Pancreas (tissue), 10 donors: ENCODE measurements around the gene SNX24. TPM values are rescaled to one million over a fixed set of nuclear protein-coding genes. Genes with fewer than 3 reads are reported as not detected.
"Not testable (repeated sequence)": the region's sequence is repeated elsewhere in the genome, so short reads cannot be mapped to it uniquely, and the experiment has no call there.

Source experiments
- ATAC-seq, 4 donors: fragments of 200-7000 bp; cut with Tn5 transposase; one replicate each; pipeline versions ENCODE4 v1.8.0 to v1.9.1; 2020; ENCODE audit warnings: mild to moderate bottlenecking in 4 of 4, moderate library complexity in 4 of 4
- DNase-seq, 6 donors: peaks; one replicate each; pipeline ENCODE4 v3.0.0-alpha.2; 2020
- FAIRE-seq: peaks from 2 replicates; lab custom pipeline; 2012; peaks lifted over from hg19 to GRCh38; lab: Jason Lieb, UNC
- H3K27ac ChIP-seq, 4 donors: fragments of 200-600 bp; sonication (generic); 1 replicate in 3 of 4; 2 replicates in 1 of 4; pipeline versions ENCODE4 v1.5.0 to v1.8.0; 2020
- H3K27me3 ChIP-seq, 4 donors: fragments of 200-600 bp; one replicate each; pipeline ENCODE4 v1.8.0; 2021
- H3K36me3 ChIP-seq, 3 donors: fragments of 200-600 bp; sonication (generic) in 1 of 3; one replicate each; pipeline versions ENCODE4 v1.5.0 to v1.8.0; 2020 to 2021
- H3K4me1 ChIP-seq, 3 donors: fragments of 200-600 bp; one replicate each; pipeline ENCODE4 v1.8.0; 2021
- H3K4me3 ChIP-seq, 4 donors: fragments of 200-600 bp; sonication (generic) in 2 of 4; one replicate each; pipeline versions ENCODE4 v1.5.0 to v1.8.0; 2020 to 2021
- H3K9me3 ChIP-seq, 4 donors: fragments of 200-600 bp; one replicate each; pipeline ENCODE4 v1.8.0; 2021
- CTCF ChIP-seq, 4 donors: fragments of 200-600 bp; sonication (generic) in 3 of 4; IDR thresholded peaks; one replicate each; pipeline versions ENCODE4 v1.5.0 to v1.8.0; 2021; ENCODE audit warnings: antibody characterized with exemption in 4 of 4
- WGBS, 2 donors: extraction: QIAGEN DNeasy Blood & Tissue Kit; methylation state at CpG; one replicate each; pipeline ENCODE4 v1.1.7; 2013; 5-methylcytosine and 5-hydroxymethylcytosine counted together
- intact Hi-C, 3 donors: fragments of 100-400 bp; cut with DNase I; formaldehyde crosslinking; loops; one replicate each; pipeline versions ENCODE4 v1.11.1 to v1.14.2; 2022
- polyA plus RNA-seq, 2 donors: library from polyadenylated mRNA; stranded (reverse); fragments of 200-250 nt; gene quantifications; one replicate each; pipeline ENCODE4 v1.2.3, GENCODE V29; 2013
- total RNA-seq, 6 donors: library from RNA; stranded (reverse); fragmentation: NEBNext Ultra II Directional in 4 of 6; extraction: Animal tissue kit (Norgen Biotek cat#: 25700) in 4 of 6; gene quantifications; one replicate each; pipeline versions ENCODE4 v1.2.1 to v1.2.4, GENCODE V29; 2021 to 2023
- donor health status: healthy with polysubstance abuse.
- donor health status: DM: no; HTN: no; CAD: no; lungs with moderate emphysema.
- donor health status: DM: no; HTN: no; CAD: no.
- donor health status: control.
- donor health status: control.
- donor health status: Bipolar disorder and iron deficiency.
- donor health status: DM: yes; HTN: yes; CAD: no.
- donor health status: DM: no; HTN: no; CAD: no.
- donor health status: DM: no; HTN: no; CAD: no.
- donor health status: DM: yes; HTN: yes; CAD: no.

Gene SNX24
- total and polyA plus RNA-seq, 8 donors = 5.2 to 10.0 (median 6.9) TPM

- DNase-seq (no peak), FAIRE-seq (no peak), ATAC-seq (no peak)
- H3K27me3 ChIP-seq = no peaks in the 10 kb centered on the region
- intact Hi-C loops = no loop called here
- no peak for TF ChIP-seq CTCF (IDR thresholded peaks at IDR 0.05)
- peaks cover 0 to 6% (median 0%) of the 10 kb centered on the region in 3 donors for H3K4me1 ChIP-seq
- H3K27ac ChIP-seq = no peak overlapping the region
- WGBS, 2 donors = 82 to 89% methylated on average over 2 of the region's 2 CpGs
- no peaks in the 10 kb centered on the region for H3K36me3 ChIP-seq
- H3K4me3 ChIP-seq = no peak overlapping the region
- H3K9me3 ChIP-seq = no peaks in the 10 kb centered on the region
Observed at GRCh38 chr5:122847687-122848081, 2.3 kb downstream of the SNX24 start.

GRCh38 chr5:122849771-122850170, 4.4 kb downstream of the SNX24 start:
- FAIRE-seq = no peak

GRCh38 chr5:122857538-122857937, 12.1 kb downstream of the SNX24 start:
- ATAC-seq, DNase-seq, FAIRE-seq, H3K4me3 ChIP-seq, H3K4me1 ChIP-seq, intact Hi-C loops, H3K9me3 ChIP-seq, H3K36me3 ChIP-seq, H3K27ac ChIP-seq, H3K27me3 ChIP-seq: not testable (repeated sequence)
- WGBS, 2 donors = 93 to 95% methylated on average over 7 to 8 of the region's 8 CpGs

More at GRCh38 chr5:122849771-122850170, 4.4 kb downstream of the SNX24 start:
- WGBS, 2 donors = 86 to 88% methylated on average over 1 of the region's 1 CpG
- Histone ChIP-seq H3K27me3 (no peaks in the 10 kb centered on the region), H3K27ac (no peak overlapping the region), H3K9me3 (no peaks in the 10 kb centered on the region), H3K36me3 (no peaks in the 10 kb centered on the region), H3K4me3 (no peak overlapping the region), H3K4me1 (peaks cover 0 to 6% (median 0%) of the 10 kb centered on the region in 3 donors)
- DNase-seq = no peak
- TF ChIP-seq CTCF (IDR thresholded peaks at IDR 0.05) = no peak
- ATAC-seq = no peak
- intact Hi-C loops = no loop called here

- 80 to 88% methylated on average over 1 of the region's 1 CpG for WGBS, 2 donors
- Histone ChIP-seq H3K4me3 (no peak overlapping the region), H3K36me3 (no peaks in the 10 kb centered on the region), H3K27me3 (no peaks in the 10 kb centered on the region), H3K9me3 (no peaks in the 10 kb centered on the region), H3K4me1 (no peaks in the 10 kb centered on the region), H3K27ac (no peak overlapping the region)
- no peak for FAIRE-seq
- no peak for ATAC-seq
- intact Hi-C loops = no loop called here
- DNase-seq = no peak
- no peak for TF ChIP-seq CTCF (IDR thresholded peaks at IDR 0.05)
Observed at GRCh38 chr5:122858451-122858850, 13.0 kb downstream of the SNX24 start.

- Histone ChIP-seq H3K27ac (no peak overlapping the region), H3K27me3 (no peaks in the 10 kb centered on the region), H3K4me1 (no peaks in the 10 kb centered on the region), H3K36me3 (no peaks in the 10 kb centered on the region), H3K4me3 (no peak overlapping the region), H3K9me3 (no peaks in the 10 kb centered on the region)
- FAIRE-seq (no peak), ATAC-seq (no peak), DNase-seq (no peak)
- intact Hi-C loops = no loop called here
- 56 to 87% methylated on average over 2 of the region's 2 CpGs for WGBS, 2 donors
- no peak for TF ChIP-seq CTCF (IDR thresholded peaks at IDR 0.05)
Observed at GRCh38 chr5:122863240-122863639, 17.8 kb downstream of the SNX24 start.
